ENCODE results near the gene POLE.
"Not testable (repeated sequence)": the region's sequence is repeated elsewhere in the genome, so short reads cannot be mapped to it uniquely, and the experiment has no call there.

POLE gene

DNA sequence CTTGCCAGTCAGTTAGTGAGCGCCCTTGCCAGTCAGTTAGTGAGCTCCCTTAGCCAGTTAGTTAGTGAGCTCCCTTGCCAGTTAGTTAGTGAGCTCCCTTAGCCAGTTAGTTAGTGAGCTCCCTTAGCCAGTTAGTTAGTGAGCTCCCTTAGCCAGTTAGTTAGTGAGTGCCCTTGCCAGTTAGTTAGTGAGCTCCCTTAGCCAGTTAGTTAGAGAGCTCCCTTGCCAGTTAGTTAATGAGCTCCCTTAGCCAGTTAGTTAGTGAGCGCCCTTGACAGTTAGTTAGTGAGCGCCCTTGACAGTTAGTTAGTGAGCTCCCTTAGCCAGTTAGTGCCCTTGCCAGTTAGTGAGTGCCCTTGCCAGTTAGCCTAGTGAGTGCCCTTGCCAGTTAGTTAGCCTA lies 7.7 kb upstream of the POLE start:
- in situ Hi-C loops (cut with HindIII; ENCODE audit: low pct_ligation_motif_present, low pct_unique_long_range_greater_than_20kb, low sequenced_read_pairs); DNase-seq: not testable (repeated sequence)

DNA sequence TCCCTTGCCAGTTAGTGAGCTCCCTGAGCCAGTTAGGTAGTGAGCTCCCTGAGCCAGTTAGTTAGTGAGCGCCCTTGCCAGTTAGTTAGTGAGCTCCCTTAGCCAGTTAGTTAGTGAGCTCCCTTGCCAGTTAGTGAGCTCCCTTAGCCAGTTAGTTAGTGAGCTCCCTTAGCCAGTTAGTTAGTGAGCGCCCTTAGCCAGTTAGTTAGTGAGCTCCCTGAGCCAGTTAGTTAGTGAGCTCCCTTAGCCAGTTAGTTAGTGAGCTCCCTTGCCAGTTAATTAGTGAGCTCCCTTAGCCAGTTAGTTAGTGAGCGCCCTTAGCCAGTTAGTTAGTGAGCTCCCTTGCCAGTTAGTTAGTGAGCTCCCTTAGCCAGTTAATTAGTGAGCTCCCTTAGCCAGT lies 4.9 kb upstream of the POLE start:
- in situ Hi-C loops (cut with HindIII; ENCODE audit: low pct_ligation_motif_present, low pct_unique_long_range_greater_than_20kb, low sequenced_read_pairs); DNase-seq: not testable (repeated sequence)

DNA sequence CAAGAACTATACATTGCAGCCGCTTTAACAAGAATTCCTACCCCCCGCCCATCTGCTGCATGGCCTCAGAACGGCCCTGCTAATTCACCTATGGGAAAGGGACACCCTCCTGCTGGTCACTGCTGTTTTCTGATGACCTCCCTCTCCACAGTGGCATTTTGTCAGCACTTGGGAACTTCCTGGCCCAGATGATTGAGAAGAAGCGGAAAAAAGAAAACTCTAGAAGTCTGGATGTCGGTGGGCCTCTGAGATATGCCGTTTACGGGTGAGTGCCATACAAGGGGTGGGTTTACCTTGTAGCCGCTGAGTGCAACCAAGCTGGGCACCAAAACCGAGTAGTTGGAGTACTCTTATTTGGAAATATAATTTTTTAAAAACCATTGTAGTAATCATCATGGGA lies 3.0 kb upstream of the POLE start:
- DNase-seq = no peak
- in situ Hi-C loops (cut with HindIII; ENCODE audit: low pct_ligation_motif_present, low pct_unique_long_range_greater_than_20kb, low sequenced_read_pairs) = no loop called here

DNA sequence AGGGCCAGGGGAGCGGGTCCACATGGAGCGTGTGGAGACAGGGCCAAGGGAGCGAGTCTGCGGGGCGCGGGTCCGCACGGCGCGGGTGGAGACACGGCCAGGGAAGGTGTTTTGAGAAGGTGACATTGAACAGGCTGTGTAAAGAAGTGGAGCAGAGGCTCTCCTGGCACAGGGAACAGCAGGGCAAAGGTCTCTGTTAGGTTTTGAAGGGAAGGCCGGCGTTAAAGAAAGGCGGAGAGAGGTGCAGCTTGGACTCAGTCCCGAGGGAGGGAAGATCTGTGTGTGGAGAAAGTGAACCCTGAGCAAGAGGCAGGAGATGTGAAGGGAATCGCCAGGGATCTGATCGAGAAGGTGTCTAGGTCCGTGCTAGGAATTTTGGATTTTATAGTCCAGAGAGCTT lies 2.1 kb upstream of the POLE start:
- no peak for DNase-seq
- in situ Hi-C loops (cut with HindIII; ENCODE audit: low pct_ligation_motif_present, low pct_unique_long_range_greater_than_20kb, low sequenced_read_pairs) = no loop called here

DNA sequence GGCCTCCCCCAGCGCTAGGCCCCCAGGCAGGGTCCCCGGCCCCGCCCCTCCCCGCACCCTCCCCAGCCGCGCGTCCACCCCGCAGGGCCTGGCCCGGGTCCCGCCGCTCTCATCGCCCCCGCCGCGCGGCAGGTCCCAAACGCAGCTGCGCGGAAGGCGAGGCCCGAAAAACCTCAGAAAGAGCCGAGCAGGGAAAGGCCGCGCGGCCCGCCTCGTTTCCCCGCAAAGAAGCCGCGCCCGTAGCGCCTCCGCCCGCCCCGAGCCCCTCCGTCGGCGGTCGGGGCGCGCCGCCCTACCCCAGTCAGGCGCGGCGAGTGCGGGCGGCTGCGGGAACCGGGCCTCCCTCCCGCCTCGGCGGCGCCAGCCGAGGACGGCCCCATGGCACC lies 324 bp downstream of the POLE start:
- in situ Hi-C loops (cut with HindIII; ENCODE audit: low pct_ligation_motif_present, low pct_unique_long_range_greater_than_20kb, low sequenced_read_pairs) = no loop called here
- DNase-seq = no peak

DNA sequence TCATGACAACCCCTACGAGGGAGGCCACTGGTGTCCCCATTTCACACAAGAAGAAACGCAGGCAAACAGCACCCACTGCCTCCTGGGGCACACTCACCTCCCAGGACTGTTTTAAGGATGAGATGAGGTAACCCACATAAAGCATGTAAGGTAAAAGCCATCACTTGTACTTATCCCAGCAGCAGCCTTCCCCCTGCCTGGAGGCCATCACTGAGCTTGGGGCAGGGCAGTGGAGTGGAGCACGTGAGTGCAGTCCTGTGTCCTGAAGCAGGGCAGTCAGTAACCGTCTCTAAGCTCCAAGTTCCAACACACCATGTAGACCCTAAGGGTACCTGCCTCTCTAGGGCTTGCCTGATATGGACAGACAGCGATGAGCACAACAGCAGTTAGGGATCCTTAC lies 1.7 kb downstream of the POLE start:
- in situ Hi-C loops (cut with HindIII; ENCODE audit: low pct_ligation_motif_present, low pct_unique_long_range_greater_than_20kb, low sequenced_read_pairs) = no loop called here
- no peak for DNase-seq

DNA sequence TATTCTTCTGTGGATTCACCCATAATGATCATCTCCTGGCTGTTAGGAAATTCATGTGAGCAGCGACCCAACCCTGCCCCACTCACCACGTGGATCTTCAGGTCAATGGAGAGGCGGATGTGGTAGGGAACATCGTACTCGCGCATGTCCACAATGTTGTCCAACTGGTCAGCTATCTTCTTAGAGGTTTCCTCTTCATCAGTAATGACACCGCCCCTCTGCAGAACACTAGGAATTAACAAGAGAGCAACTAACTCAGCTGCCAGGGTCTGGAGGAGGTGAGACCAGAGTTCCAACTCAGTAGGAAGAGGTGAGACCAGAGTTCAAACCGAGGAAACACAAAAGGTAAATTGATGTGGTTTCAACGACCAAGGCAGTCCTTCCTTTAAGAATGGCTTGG lies 9.7 kb downstream of the POLE start:
- in situ Hi-C loops (cut with HindIII; ENCODE audit: low pct_ligation_motif_present, low pct_unique_long_range_greater_than_20kb, low sequenced_read_pairs) = no loop called here

DNA sequence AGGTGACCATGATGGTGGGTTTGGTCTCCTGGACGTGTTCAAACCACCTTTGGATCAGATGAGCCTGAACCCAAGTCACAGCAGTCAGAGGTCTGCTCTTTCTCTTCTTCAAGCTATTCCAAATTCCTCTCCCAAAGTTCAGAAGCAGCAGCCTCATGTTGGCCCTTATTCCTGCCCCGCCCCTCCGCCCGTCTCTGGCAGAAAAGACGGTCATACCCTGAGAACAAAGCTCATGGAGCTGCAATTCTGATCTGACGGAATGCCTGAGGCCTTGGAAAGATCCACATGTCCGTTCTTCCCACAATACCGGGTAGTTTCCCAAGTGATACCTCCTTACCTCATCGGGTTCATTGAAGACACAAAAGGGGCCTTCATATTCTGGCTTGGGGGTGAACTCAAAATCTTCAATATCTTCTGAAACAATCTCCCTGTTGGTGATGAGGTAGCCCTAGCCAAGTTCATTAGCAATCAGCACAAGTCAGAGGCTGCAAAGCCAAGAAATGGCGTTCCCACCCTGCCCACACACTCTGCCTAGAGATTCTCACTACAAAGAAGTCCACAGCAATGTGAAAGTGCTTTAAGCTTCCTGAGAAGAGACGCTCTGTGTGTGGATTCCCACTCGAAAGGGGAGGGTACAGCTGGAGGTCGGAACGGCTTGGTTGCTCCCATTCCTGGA lies 11.2 kb downstream of the POLE start:
- in situ Hi-C loops (cut with HindIII; ENCODE audit: low pct_ligation_motif_present, low pct_unique_long_range_greater_than_20kb, low sequenced_read_pairs) = no loop called here
- DNase-seq = no peak

More for the DNA sequence above, 9.7 kb downstream of the POLE start:
- DNase-seq = no peak

DNA sequence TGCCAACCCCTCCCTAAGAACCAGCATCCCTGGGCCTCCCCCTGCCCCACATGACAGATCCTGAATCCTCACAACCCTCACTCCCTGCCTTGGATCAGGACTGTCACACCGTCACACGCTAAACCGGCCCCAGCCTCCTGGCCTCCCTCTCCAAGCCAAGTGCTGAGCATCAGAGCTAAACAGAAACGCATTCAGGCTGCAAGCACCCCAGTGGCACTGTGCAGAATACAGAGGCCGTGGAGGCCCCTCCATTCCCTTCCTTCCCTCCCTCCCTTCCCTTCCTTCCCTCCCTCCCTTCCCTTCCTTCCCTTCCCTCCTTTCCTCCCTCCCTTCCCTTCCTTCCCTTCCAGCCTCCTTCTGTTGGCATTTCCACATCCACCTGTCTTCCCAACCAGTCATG lies 12.6 kb downstream of the POLE start:
- no peak for DNase-seq
- in situ Hi-C loops (cut with HindIII; ENCODE audit: low pct_ligation_motif_present, low pct_unique_long_range_greater_than_20kb, low sequenced_read_pairs) = no loop called here

DNA sequence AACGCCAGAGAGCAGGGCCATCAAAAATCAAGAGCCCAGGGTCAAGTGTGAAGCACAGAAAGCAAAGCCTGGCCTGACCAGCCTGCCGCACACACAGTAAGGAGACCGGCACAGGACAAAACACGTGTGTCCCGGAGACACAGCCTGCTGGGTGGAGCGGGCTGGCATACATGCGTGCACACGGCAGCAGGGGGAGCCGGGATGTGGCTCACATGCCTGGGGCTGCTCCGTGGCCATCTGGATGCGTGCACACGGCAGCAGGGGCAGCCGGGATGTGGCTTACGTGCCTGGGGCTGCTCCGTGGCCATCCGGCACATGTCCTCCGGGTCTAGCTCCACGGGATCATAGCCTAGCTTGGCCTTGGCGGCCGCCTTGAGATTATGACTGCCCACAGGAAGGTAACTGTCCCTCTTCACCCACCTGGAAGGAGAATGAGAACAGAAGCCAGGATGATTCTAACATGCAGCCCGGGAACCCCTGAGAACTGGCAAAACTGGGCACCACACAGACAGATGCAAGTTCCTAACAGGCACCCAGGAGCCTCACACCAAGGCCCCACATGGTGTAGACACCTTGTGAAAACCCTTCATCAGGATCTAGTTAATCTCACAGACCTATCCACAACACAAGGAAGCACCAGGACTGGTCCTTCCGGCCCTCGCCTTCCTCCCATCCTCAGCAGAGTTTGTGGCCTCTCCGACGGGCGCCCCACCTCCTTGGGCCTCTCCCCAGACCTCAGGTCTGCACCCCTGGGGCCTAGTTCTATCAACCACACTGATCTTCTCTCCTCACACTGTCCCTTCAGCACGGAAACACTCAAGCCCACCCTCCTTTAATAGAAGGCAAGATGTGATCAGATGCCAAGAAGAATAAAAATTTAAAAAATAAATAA lies 13.6 kb downstream of the POLE start:
- no peak for DNase-seq

DNA sequence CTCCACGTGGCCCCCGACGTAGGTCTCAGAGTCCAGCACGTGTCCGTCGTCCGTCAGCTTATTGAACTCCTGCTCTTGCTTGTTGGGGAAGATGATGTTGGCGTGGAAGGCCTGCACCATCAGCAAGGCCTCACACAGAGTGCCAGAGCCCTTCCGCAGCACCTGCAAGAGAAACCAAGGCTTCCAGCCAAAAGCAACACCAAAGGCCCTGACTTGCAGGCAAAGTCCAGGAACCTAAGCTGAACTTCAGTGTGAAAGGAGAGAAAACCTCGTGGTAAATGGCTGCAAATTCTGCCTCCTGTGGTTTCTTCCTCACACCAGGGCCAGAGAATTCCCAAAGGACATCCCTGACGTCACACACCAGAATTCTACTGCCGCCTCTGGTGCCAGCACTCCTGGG lies 14.5 kb downstream of the POLE start:
- in situ Hi-C loops (cut with HindIII; ENCODE audit: low pct_ligation_motif_present, low pct_unique_long_range_greater_than_20kb, low sequenced_read_pairs) = no loop called here
- no peak for DNase-seq

More for the DNA sequence above, 13.6 kb downstream of the POLE start:
- in situ Hi-C loops (cut with HindIII; ENCODE audit: low pct_ligation_motif_present, low pct_unique_long_range_greater_than_20kb, low sequenced_read_pairs) = no loop called here

DNA sequence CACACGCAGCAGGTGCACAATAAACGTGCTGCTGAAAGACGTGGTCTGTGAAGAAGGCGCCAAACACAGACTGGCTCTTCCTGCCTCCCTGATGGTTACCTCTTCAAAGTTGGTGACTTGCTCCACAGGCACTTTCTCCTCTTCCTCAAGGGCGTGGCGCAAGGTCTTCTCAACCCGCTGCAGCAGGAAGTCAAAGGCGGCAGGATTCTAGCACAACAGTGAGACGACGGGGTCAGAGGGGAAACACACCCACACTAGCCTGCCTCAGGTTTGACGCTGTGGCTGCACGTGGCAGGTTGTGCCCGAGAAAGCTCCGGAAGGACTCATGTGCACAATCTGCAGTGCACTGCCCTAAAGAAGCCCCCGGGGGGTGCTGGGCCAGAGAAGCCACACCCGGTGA lies 15.0 kb downstream of the POLE start:
- in situ Hi-C loops (cut with HindIII; ENCODE audit: low pct_ligation_motif_present, low pct_unique_long_range_greater_than_20kb, low sequenced_read_pairs) = no loop called here
- no peak for DNase-seq

DNA sequence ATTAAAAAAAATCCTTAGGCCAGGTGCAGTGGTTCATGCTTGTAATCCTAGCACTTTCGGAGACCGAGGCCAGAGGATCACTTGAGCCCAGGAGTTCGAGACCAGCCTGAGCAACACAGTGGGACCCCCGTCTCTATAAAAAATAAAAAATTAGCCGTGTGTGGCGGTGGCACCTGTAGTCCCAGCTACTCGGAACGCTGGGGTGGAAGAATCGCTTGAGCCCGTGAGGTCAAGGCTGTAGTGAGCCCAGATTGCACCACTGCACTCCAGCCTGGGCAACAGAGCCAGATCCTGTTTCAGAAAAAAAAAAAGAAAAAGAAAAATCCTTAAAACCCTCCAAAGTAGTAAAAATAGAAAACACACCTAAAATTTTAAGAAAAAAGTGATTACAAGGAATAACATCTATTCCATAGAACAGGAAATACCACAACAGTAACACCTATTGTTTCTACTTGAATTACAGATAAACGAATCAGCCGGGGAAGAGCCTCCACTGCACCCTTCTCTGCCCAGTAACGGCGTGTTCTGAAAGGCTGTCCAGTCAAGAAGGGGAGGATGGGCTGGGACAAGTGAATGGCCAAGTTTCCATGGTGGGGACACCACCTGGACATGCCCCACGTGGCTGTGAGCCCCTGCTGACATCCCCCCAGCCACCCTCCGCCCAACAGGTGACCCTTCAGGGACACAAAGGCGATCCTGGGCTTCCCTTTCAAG lies 17.8 kb downstream of the POLE start:
- no peak for DNase-seq
- in situ Hi-C loops (cut with HindIII; ENCODE audit: low pct_ligation_motif_present, low pct_unique_long_range_greater_than_20kb, low sequenced_read_pairs) = no loop called here

DNA sequence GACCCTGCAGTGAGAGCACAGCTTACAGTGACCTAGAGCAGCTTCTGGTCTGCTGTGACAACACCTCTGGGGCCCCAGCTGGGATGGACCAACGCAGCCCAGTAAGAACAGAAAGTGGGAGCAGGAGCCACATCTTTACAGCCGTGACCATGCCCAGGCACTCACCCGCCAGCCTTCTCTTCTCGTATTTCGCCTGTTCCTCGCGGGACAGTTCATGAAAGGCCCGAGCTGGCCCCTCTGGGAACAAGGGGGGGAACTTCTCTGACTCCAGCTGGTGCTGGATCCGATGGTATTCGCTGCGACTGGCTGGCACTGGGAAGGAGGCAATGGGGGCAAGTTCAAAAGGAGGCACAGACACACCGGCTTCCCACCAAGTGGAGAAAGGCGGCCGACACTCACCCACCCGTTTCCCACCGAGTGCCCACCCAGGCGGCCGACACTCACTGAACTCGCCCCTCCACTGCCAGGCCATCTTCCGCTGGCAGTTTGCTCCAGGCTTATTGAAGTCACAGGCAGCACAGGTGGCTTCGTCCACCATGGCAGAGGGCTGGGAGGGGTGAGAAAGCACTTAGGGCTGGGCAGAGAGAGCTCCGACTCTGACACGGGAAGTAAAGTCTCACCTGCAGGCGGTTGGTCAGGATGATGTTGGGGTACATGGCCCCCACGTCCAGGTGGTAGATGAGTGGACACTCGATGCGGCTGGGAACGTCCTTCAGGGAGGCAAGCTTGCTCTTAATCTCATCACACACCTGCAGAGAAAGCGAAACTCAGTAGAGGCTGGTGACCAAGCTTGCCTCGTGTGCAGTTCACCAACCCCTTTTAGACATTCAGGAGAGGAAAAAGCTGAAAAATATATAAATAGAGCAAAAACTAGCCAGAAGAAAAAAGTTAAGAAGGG lies 18.7 kb downstream of the POLE start:
- DNase-seq = no peak
- in situ Hi-C loops (cut with HindIII; ENCODE audit: low pct_ligation_motif_present, low pct_unique_long_range_greater_than_20kb, low sequenced_read_pairs) = no loop called here

DNA sequence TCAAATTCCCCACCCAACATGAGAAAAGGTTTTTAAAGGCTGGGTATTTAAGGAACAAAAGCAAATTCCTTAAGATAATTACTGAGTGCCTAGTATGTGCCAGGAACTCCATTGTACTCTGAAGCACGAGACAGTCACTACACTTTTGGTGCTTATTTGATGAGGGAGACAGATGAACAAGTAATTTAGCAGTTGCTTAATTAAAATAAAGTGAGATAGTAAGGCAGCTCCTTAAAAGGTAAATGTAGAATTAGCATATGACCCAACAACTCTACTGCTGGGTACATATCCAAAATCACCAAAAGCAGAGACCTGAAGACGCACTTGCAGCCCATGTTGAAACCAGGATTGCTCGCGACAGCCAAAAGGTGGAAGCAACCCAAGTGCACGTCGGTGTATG lies 21.3 kb downstream of the POLE start:
- DNase-seq = no peak
- in situ Hi-C loops (cut with HindIII; ENCODE audit: low pct_ligation_motif_present, low pct_unique_long_range_greater_than_20kb, low sequenced_read_pairs) = no loop called here

DNA sequence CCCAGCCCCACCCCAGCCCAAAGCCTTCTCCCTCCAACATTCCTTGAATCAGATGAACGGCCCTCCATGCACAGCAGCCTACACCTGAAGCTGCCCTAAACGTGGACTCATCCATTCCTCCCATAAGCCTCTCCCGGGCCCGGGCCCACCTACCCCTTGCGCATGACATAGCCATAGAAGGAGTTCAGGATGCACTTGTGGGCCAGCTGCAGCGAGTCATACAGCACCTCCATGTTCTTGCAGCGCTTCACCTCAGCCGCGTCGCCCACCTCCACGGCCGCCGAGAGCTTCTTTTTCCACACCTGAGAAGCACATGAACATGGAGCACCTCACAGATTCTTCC lies 22.0 kb downstream of the POLE start:
- DNase-seq = no peak
- in situ Hi-C loops (cut with HindIII; ENCODE audit: low pct_ligation_motif_present, low pct_unique_long_range_greater_than_20kb, low sequenced_read_pairs) = no loop called here

DNA sequence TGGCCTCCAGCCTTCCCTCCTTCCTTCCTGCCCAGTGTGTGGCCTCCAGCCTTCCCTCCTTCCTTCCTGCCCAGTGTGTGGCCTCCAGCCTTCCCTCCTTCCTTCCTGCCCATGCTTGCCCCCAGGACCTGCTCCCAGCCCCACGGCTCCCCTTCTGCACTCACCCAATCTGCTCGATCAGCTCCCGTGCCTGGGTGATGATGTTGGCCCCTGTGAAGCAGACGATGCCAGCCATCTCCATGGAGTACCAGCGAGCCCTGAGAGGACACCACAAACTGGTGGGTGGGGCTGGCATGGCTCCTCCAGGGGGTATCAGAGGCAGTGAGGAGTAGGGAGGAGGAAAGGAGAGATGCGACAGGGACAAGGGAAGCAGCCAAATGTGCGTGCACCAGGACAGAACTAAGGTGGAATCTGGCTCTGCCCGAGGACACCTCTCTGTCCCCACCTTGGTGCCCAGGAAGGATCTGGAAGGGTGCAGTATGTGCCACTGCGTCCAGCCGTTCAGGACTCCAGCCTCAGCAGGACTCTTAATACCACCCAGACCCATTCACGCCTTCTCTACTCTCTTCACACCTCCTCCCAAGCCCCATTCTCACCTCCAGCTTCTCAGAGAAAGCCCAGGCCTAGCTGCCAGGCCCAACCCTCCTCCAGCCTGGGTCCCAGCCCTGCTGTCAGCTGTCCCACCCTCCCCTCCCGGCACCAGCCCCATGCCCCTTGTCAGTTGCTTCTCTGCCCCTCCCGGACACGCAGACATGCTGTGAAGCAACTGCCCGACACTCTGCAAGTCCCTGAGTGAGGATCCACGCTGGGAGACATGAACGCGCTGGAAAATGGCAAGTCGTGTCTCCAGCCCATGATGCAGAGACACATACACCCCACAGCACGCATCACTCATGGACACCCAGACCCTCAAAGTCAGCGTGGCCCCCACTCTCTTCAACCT lies 22.7 kb downstream of the POLE start:
- no peak for DNase-seq
- in situ Hi-C loops (cut with HindIII; ENCODE audit: low pct_ligation_motif_present, low pct_unique_long_range_greater_than_20kb, low sequenced_read_pairs) = no loop called here

All from ACHN (cell line).